H1 (cell line): Measurements from ENCODE around the gene PXMP4. TPM values are rescaled to one million over a fixed set of nuclear protein-coding genes. Genes with fewer than 3 reads are reported as not detected.

ENCODE experiments used
- CTBP2 ChIP-seq: IDR thresholded peaks from 2 replicates; pipeline ENCODE4 v1.7.0; 2011; ENCODE audit warnings: borderline replicate concordance, mild to moderate bottlenecking, moderate library complexity, mixed read lengths, low read length; ENCODE audit not compliant: insufficient read depth, insufficient read length
- GTF2F1 ChIP-seq: IDR thresholded peaks from 2 replicates; pipeline ENCODE4 v1.6.1; 2012; ENCODE audit warnings: low read depth, low read length, improper control_type of control experiment, borderline replicate concordance
- PHF8 ChIP-seq: fragments of 200-600 bp; sonication (generic); conservative IDR thresholded peaks from 2 replicates; pipeline ENCODE4 v1.7.1; 2012; ENCODE audit warnings: low read depth, mild to moderate bottlenecking, inconsistent platforms, low read length, moderate library complexity
- RFX5 ChIP-seq: IDR thresholded peaks from 2 replicates; pipeline ENCODE4 v1.6.1; 2011; ENCODE audit warnings: low read depth, low read length, improper control_type of control experiment, borderline replicate concordance
- SP2 ChIP-seq: IDR thresholded peaks from 2 replicates; pipeline ENCODE4 v1.6.1; 2012; ENCODE audit warnings: mild to moderate bottlenecking, low read length, inconsistent platforms
- polyA plus RNA-seq, 7 experiments: library from polyadenylated mRNA; depleted of rRNA in 3 of 7; stranded (reverse) in 5 of 7; unstranded in 2 of 7; fragments of >200 nt in 5 of 7; fragments of 200-250 nt in 2 of 7; gene quantifications; 1 replicate in 5 of 7; 2 replicates in 1 of 7; 4 replicates in 1 of 7; pipeline versions ENCODE4 v1.2.1 to v1.2.3, GENCODE V29; 2011 to 2013; ENCODE audit warnings: missing spikeins in 2 of 7, mixed read lengths in 2 of 7
- total RNA-seq: library from RNA; stranded (reverse); fragmentation: NEBNext Ultra II Directional; extraction: Animal tissue kit (Norgen Biotek cat#: 25700); gene quantifications from 2 replicates; pipeline ENCODE4 v1.2.1, GENCODE V29; 2021
- TF ChIP-seq, protein P1 (sequence below): fragments of 300-600 bp; sonication (generic); IDR thresholded peaks from 2 replicates; pipeline ENCODE4 v1.7.1; 2012; ENCODE audit warnings: low read length, moderate library complexity, mild to moderate bottlenecking, inconsistent platforms; ENCODE audit not compliant: insufficient replicate concordance

PXMP4 gene
- total and polyA plus RNA-seq, 2 of the 8 experiments (the other 6 are each of a cell fraction or from before 2014, with no cell fraction given), result 3.3 to 3.4 TPM

GRCh38 chr20:33713865-33714367, 6.2 kb downstream of the PXMP4 start (continued):
- TF ChIP-seq, protein P1, sequence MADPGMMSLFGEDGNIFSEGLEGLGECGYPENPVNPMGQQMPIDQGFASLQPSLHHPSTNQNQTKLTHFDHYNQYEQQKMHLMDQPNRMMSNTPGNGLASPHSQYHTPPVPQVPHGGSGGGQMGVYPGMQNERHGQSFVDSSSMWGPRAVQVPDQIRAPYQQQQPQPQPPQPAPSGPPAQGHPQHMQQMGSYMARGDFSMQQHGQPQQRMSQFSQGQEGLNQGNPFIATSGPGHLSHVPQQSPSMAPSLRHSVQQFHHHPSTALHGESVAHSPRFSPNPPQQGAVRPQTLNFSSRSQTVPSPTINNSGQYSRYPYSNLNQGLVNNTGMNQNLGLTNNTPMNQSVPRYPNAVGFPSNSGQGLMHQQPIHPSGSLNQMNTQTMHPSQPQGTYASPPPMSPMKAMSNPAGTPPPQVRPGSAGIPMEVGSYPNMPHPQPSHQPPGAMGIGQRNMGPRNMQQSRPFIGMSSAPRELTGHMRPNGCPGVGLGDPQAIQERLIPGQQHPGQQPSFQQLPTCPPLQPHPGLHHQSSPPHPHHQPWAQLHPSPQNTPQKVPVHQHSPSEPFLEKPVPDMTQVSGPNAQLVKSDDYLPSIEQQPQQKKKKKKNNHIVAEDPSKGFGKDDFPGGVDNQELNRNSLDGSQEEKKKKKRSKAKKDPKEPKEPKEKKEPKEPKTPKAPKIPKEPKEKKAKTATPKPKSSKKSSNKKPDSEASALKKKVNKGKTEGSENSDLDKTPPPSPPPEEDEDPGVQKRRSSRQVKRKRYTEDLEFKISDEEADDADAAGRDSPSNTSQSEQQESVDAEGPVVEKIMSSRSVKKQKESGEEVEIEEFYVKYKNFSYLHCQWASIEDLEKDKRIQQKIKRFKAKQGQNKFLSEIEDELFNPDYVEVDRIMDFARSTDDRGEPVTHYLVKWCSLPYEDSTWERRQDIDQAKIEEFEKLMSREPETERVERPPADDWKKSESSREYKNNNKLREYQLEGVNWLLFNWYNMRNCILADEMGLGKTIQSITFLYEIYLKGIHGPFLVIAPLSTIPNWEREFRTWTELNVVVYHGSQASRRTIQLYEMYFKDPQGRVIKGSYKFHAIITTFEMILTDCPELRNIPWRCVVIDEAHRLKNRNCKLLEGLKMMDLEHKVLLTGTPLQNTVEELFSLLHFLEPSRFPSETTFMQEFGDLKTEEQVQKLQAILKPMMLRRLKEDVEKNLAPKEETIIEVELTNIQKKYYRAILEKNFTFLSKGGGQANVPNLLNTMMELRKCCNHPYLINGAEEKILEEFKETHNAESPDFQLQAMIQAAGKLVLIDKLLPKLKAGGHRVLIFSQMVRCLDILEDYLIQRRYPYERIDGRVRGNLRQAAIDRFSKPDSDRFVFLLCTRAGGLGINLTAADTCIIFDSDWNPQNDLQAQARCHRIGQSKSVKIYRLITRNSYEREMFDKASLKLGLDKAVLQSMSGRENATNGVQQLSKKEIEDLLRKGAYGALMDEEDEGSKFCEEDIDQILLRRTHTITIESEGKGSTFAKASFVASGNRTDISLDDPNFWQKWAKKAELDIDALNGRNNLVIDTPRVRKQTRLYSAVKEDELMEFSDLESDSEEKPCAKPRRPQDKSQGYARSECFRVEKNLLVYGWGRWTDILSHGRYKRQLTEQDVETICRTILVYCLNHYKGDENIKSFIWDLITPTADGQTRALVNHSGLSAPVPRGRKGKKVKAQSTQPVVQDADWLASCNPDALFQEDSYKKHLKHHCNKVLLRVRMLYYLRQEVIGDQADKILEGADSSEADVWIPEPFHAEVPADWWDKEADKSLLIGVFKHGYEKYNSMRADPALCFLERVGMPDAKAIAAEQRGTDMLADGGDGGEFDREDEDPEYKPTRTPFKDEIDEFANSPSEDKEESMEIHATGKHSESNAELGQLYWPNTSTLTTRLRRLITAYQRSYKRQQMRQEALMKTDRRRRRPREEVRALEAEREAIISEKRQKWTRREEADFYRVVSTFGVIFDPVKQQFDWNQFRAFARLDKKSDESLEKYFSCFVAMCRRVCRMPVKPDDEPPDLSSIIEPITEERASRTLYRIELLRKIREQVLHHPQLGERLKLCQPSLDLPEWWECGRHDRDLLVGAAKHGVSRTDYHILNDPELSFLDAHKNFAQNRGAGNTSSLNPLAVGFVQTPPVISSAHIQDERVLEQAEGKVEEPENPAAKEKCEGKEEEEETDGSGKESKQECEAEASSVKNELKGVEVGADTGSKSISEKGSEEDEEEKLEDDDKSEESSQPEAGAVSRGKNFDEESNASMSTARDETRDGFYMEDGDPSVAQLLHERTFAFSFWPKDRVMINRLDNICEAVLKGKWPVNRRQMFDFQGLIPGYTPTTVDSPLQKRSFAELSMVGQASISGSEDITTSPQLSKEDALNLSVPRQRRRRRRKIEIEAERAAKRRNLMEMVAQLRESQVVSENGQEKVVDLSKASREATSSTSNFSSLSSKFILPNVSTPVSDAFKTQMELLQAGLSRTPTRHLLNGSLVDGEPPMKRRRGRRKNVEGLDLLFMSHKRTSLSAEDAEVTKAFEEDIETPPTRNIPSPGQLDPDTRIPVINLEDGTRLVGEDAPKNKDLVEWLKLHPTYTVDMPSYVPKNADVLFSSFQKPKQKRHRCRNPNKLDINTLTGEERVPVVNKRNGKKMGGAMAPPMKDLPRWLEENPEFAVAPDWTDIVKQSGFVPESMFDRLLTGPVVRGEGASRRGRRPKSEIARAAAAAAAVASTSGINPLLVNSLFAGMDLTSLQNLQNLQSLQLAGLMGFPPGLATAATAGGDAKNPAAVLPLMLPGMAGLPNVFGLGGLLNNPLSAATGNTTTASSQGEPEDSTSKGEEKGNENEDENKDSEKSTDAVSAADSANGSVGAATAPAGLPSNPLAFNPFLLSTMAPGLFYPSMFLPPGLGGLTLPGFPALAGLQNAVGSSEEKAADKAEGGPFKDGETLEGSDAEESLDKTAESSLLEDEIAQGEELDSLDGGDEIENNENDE, result no peak
- TF ChIP-seq RFX5 (no peak), CTBP2 (no peak), GTF2F1 (no peak), PHF8 (no peak), SP2 (no peak)
